ENCODE results near the gene FBXL12. TPM values are rescaled to one million over a fixed set of nuclear protein-coding genes. Genes with fewer than 3 reads are reported as not detected.
A peak's percentile ranks its signal among the peaks of the same experiment; 100 is the strongest.

The FBXL12 gene
- polyA plus RNA-seq, 2 of the 4 experiments (the other 2 are of a cell fraction): 10.3 to 10.5 TPM

DNA sequence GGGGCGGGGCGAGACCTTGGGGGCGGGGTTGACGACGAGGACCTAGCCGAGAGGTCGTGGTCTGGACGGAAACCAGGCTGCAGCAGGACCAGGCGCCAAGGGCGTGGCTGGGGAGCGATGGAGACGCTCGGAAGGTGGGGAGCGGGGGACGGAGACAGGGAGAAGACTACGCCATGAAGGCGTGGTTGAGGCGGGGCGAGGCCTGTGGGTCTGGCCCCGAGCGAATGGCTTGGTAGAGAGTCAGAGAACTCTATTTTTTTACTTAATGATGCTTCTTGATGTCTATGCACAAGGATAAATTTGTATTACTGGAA, 674 bp upstream of the FBXL12 start:
- peak; percentile 90 to 93 for ATAC-seq
- H3K4me2 ChIP-seq: peak overlapping the region; percentile 69
- peaks cover 8% of the 10 kb centered on the region for H3K4me1 ChIP-seq
- H3K9me3 ChIP-seq: no peaks in the 10 kb centered on the region
- ChIA-PET CTCF (no interaction called here), POLR2A (interaction anchor here (0.5 to 1.2 kb wide), 4 partner anchors 8 to 1296 kb away, joined by 3 to 11 read pairs (median 3); partner anchors contain the start of genes PIN1 and UBL5)
- WGBS (ENCODE audit: missing lambda C conversion rate): 0% methylated on average over 11 of the region's 21 CpGs
- no peak for TF ChIP-seq SREBF2 (IDR thresholded peaks at IDR 0.05)
- TF ChIP-seq, protein P1, sequence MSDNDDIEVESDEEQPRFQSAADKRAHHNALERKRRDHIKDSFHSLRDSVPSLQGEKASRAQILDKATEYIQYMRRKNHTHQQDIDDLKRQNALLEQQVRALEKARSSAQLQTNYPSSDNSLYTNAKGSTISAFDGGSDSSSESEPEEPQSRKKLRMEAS (IDR thresholded peaks at IDR 0.05): 0 out of 2 replicates have a peak, but pooled peaks have one; percentile 5
- peak overlapping the region; percentile 66 to 78; a peak in 5 of 6 replicates for H3K27ac ChIP-seq
- DNase-seq (ENCODE audit: low read depth in 1 of 2, low spot score in 1 of 2): peak in 1 of 2 experiments; percentile 76
- no peak for FAIRE-seq
- 0 out of 3 replicates have a peak overlapping the region, but pooled peaks have one; percentile 10 for H3K4me3 ChIP-seq

DNA sequence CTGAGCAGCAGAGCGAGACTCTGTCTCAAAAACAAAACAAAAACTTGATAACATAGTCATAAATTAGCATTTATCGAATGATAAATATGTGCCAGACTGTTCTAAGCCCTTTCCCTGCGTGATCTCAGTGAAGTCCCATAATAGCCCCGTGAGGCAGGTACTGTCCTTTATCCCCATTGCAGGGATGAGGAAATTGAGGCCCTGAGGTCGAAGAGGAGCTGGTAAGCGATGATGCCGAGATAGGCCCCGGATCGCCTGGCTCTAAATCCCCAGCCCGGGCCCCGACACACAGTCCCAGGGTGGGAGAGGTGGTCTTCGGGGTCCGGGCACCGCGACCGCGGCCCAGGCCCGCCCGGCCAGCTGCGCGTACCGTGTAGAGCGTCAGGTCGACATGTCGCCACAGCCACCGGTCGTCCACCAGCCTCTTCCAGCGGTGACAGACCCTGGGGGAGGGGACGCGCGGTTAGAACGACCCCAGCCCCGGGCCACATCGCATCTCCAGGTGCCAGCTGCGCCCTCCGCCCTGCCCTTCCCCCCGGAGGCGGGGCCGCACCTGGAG, 625 bp downstream of the FBXL12 start:
- DNase-seq (ENCODE audit: low read depth in 1 of 2, low spot score in 1 of 2) (no peak), FAIRE-seq (no peak), ATAC-seq (peak in 1 of 2 experiments; percentile 3; a peak in 3 of 6 replicates)
- peaks cover 8% of the 10 kb centered on the region for H3K4me1 ChIP-seq
- H3K9me3 ChIP-seq: no peaks in the 10 kb centered on the region
- peak overlapping the region; percentile 77 for H3K4me2 ChIP-seq
- peak overlapping the region; percentile 83 to 96 for H3K27ac ChIP-seq
- POLR2A ChIA-PET: interaction anchor here (0.5 to 1.2 kb wide), 2 partner anchors 9 to 21 kb away, joined by 3 to 11 read pairs; partner anchors contain the start of gene UBL5
- TF ChIP-seq HDAC2 (IDR thresholded peaks at IDR 0.05): peak; percentile 51; the same call in 1 of the 2 replicates
- TF ChIP-seq KDM5A (IDR thresholded peaks at IDR 0.05): peak; percentile 93
- no peak for TF ChIP-seq HEYL (CRISPR knock-in tag; IDR thresholded peaks at IDR 0.05)
- CTCF ChIA-PET: no interaction called here
- H3K4me3 ChIP-seq: peak overlapping the region; percentile 80
- 19% methylated on average over 9 of the region's 39 CpGs for WGBS (ENCODE audit: missing lambda C conversion rate)

DNA sequence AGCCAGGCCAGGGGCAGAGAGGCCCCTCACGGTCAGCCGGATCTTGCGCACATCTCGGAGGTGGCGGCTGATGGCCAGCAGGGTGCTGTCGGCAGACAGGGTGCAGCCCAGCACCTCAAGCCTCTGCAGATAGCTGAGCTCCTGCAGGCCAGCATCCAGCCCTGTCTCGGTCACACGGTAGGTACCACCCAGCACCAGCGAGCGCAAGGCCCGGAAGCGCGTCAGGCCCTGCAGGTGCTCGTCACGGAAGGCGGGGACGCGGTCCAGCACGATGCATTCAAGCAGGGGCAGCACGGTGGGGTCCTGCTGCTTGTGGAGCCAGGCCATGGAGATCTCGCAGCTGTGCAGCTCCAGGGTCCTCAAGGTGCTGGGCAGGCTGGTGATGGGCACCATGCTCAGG, 7.7 kb downstream of the FBXL12 start:
- H3K27ac ChIP-seq: no peak overlapping the region
- no peak overlapping the region for H3K4me3 ChIP-seq
- CTCF ChIA-PET: interaction anchor here (0.6 kb wide), 1 partner anchor 1737 kb away, joined by 3 read pairs; no protein-coding TSS in a partner anchor
- no peak for FAIRE-seq
- no peak for ATAC-seq
- H3K9me3 ChIP-seq: no peaks in the 10 kb centered on the region
- 100% methylated on average over 4 of the region's 21 CpGs for WGBS (ENCODE audit: missing lambda C conversion rate)
- no peak for DNase-seq (ENCODE audit: low read depth in 1 of 2, low spot score in 1 of 2)
- H3K4me1 ChIP-seq: no peaks in the 10 kb centered on the region
- TF ChIP-seq POLR2A (IDR thresholded peaks at IDR 0.05; ENCODE audit: low read length) (no peak), SMC3 (IDR thresholded peaks at IDR 0.05) (no peak), JUN (IDR thresholded peaks at IDR 0.05) (no peak)
- no peak overlapping the region for H3K4me2 ChIP-seq
- POLR2A ChIA-PET: no interaction called here

DNA sequence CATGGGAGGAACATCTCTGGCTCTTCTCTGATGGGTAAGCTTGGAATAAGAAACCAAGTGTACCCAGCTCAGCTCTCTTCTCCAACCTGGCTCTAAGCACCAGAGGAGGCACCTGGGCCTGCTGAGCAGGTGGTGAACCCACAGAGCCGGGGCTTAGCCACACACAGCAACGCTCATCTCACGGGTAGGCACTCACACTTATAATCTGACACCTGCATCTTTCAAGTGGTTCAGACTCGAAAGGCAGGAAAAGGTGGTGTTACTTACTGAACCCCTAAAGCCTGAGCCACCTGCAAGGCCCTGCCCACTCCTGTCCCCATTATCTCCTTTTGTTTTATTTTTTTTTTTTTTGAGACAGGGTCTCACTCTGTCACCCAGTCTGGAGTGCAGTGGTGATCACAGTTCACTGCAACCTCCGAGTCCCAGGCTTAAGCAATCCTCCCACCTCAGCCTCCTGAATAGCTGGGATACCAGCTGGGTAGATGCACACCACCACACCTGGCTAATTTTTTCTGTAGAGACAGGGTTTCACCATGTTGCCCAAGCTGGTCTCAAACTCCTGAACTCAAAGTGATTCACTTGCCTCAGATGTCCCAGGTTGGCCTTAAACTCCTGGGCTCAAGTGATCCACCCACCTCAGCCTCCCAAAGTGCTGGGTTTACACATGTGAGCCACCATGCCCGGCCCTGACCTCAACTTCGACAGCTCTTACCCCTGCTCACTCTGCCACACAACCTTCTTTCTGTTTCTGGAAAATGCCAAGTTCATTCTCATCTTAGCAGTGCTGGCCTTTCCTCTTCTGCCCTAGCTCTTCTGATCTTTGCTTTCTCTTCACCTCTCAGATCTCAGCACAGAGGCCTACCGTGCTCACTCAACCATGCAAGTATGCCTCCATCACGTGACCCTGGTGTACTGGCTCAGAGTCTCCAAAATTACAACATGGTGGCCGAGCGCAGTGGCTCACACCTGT, 9.7 kb downstream of the FBXL12 start:
- H3K4me3 ChIP-seq: no peak overlapping the region
- 96% methylated on average over 11 of the region's 11 CpGs for WGBS (ENCODE audit: missing lambda C conversion rate)
- DNase-seq (ENCODE audit: low read depth in 1 of 2, low spot score in 1 of 2): no peak
- CTCF ChIA-PET: interaction anchor here (0.7 kb wide), 1 partner anchor 14 kb away, joined by 3 read pairs; no protein-coding TSS in a partner anchor
- H3K27ac ChIP-seq: no peak overlapping the region
- no peak; a peak in 1 of 6 replicates for ATAC-seq
- FAIRE-seq: no peak
- no peaks in the 10 kb centered on the region for H3K4me1 ChIP-seq
- no peaks in the 10 kb centered on the region for H3K9me3 ChIP-seq
- H3K4me2 ChIP-seq: no peak overlapping the region
- TF ChIP-seq JUN (IDR thresholded peaks at IDR 0.05): no peak
- TF ChIP-seq RCOR1 (IDR thresholded peaks at IDR 0.05; ENCODE audit: low read depth, low read length): no peak
- TF ChIP-seq EP300 (IDR thresholded peaks at IDR 0.05): no peak
- TF ChIP-seq SREBF2 (IDR thresholded peaks at IDR 0.05): no peak
- no peak for TF ChIP-seq BHLHE40 (IDR thresholded peaks at IDR 0.05; ENCODE audit: low read depth, low read length)
- no peak for TF ChIP-seq POLR2AphosphoS2 (conservative IDR thresholded peaks at IDR 0.05; ENCODE audit: low read length)
- no peak for TF ChIP-seq ZSCAN20 (CRISPR knock-in tag; IDR thresholded peaks at IDR 0.05)
- POLR2A ChIA-PET: no interaction called here

DNA sequence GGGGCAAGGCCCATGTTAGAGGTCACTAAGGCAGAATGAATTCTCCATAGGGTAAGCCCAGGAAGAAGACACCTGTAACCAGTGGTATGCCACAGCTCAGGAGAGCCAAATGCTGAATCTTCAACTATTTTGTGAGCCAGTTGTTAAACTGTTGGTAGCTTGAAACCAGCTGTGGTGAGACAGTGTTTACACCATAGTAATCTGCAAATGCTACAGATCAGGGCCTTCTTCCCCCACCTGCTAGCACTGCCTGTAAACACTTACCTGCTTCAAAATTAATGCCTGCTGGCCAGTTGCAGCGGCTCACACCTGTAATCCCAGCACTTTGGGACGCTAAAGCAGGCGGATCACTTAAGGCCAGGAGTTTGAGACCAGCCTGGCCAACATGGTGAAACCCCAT, 12.1 kb downstream of the FBXL12 start:
- WGBS (ENCODE audit: missing lambda C conversion rate): 96% methylated on average over 3 of the region's 3 CpGs

More for the DNA sequence above, 12.1 kb downstream of the FBXL12 start:
- no peaks in the 10 kb centered on the region for H3K4me1 ChIP-seq
- H3K9me3 ChIP-seq: no peaks in the 10 kb centered on the region
- POLR2A ChIA-PET: no interaction called here
- ATAC-seq (no peak), DNase-seq (ENCODE audit: low read depth in 1 of 2, low spot score in 1 of 2) (no peak), FAIRE-seq (no peak)
- H3K4me2 ChIP-seq: no peak overlapping the region
- H3K27ac ChIP-seq: no peak overlapping the region
- H3K4me3 ChIP-seq: no peak overlapping the region
- CTCF ChIA-PET: interaction anchor here (0.6 to 0.7 kb wide), 2 partner anchors 21 to 1194 kb away, joined by 3 read pairs; partner anchors contain the start of gene UBL5
- TF ChIP-seq EP300 (IDR thresholded peaks at IDR 0.05): no peak
